GM23248 (cell line): ENCODE results near the gene CAPN11. TPM values are rescaled to one million over a fixed set of nuclear protein-coding genes. Genes with fewer than 3 reads are reported as not detected.

Source experiments
- DNase-seq: peaks from one replicate; pipeline ENCODE4 v3.0.0-alpha.2; 2015
- H2AFZ ChIP-seq: fragments of 200-600 bp; sonication (generic); 2 replicates; pipeline ENCODE4 v1.6.1; 2016; ENCODE audit warnings: antibody characterized with exemption
- H3F3A ChIP-seq: fragments of 200-600 bp; sonication (generic); 2 replicates; pipeline ENCODE4 v1.6.1; 2016; ENCODE audit warnings: mild to moderate bottlenecking, antibody characterized with exemption, mixed run types; ENCODE audit not compliant: insufficient read depth
- H3K27ac ChIP-seq: fragments of 200-600 bp; sonication (generic); 2 replicates; pipeline ENCODE4 v1.5.1; 2016; ENCODE audit warnings: mild to moderate bottlenecking
- H3K27me3 ChIP-seq: fragments of 200-600 bp; sonication (generic); replicated peaks from 2 replicates; pipeline ENCODE4 v1.6.1; 2016; ENCODE audit warnings: mild to moderate bottlenecking; ENCODE audit not compliant: insufficient read depth
- H3K36me3 ChIP-seq: fragments of 200-600 bp; sonication (generic); 2 replicates; pipeline ENCODE4 v1.6.1; 2016; ENCODE audit warnings: low read depth, mild to moderate bottlenecking
- H3K4me1 ChIP-seq: fragments of 200-600 bp; sonication (generic); 2 replicates; pipeline ENCODE4 v1.6.1; 2016; ENCODE audit warnings: mild to moderate bottlenecking; ENCODE audit not compliant: insufficient read depth
- H3K4me2 ChIP-seq: fragments of 200-600 bp; sonication (generic); one replicate; pipeline ENCODE4 v1.6.1; 2016; ENCODE audit warnings: mild to moderate bottlenecking; ENCODE audit not compliant: unreplicated experiment
- H3K4me3 ChIP-seq: fragments of 200-600 bp; sonication (generic); 2 replicates; pipeline ENCODE4 v1.5.1; 2016; ENCODE audit warnings: mild to moderate bottlenecking
- H3K79me2 ChIP-seq: fragments of 200-600 bp; sonication (generic); 2 replicates; pipeline ENCODE4 v1.6.1; 2016; ENCODE audit warnings: mild to moderate bottlenecking; ENCODE audit not compliant: insufficient read depth
- H3K9ac ChIP-seq: fragments of 200-600 bp; sonication (generic); 2 replicates; pipeline ENCODE4 v1.6.1; 2016; ENCODE audit warnings: mild to moderate bottlenecking
- H3K9me2 ChIP-seq: fragments of 200-600 bp; sonication (generic); 2 replicates; pipeline ENCODE4 v1.6.1; 2016; ENCODE audit warnings: mixed run types, mild to moderate bottlenecking, moderate library complexity; ENCODE audit not compliant: insufficient read depth
- H3K9me3 ChIP-seq: fragments of 200-600 bp; sonication (generic); one replicate; pipeline ENCODE4 v1.6.1; 2017; ENCODE audit warnings: low read depth
- H4K20me1 ChIP-seq: fragments of 200-600 bp; sonication (generic); 2 replicates; pipeline ENCODE4 v1.6.0; 2016; ENCODE audit not compliant: insufficient read depth
- EZH2 ChIP-seq: fragments of 200-600 bp; sonication (generic); IDR thresholded peaks from 2 replicates; pipeline ENCODE4 v1.6.1; 2018; ENCODE audit warnings: antibody characterized with exemption, mild to moderate bottlenecking; ENCODE audit not compliant: insufficient read depth, poor library complexity, severe bottlenecking
- EZH2phosphoT487 ChIP-seq: fragments of 200-600 bp; sonication (generic); IDR thresholded peaks from 2 replicates; pipeline ENCODE4 v1.6.1; 2018; ENCODE audit warnings: antibody characterized with exemption, moderate library complexity, mild to moderate bottlenecking, low read depth; ENCODE audit not compliant: insufficient read depth
- WGBS, 2 experiments: methylation state at CpG; one replicate each; pipeline ENCODE4 v1.1.6; 2015 to 2017; ENCODE audit warnings: low lambda C conversion rate in 2 of 2, low coverage in 1 of 2; ENCODE audit errors: missing lambda C conversion rate in 2 of 2; 5-methylcytosine and 5-hydroxymethylcytosine counted together
- in situ Hi-C: fragments of 300-500 bp; cut with MboI; formaldehyde crosslinking; loops from 2 replicates; pipeline ENCODE4 v1.15.0; 2020
- polyA plus RNA-seq: library from polyadenylated mRNA; unstranded; fragments of >200 nt; fragmentation: Nextera tagmentation; extraction: Ambion mirVana; gene quantifications from 2 replicates; pipeline ENCODE4 v1.2.1, GENCODE V29; 2016
- total RNA-seq: library from RNA; depleted of rRNA; stranded (reverse); fragments of >200 nt; shearing (Covaris generic); gene quantifications from 2 replicates; pipeline ENCODE4 v1.2.3, GENCODE V29; 2014

Gene CAPN11
- total and polyA plus RNA-seq, 2 experiments from 2014 or later, result not detected

DNA sequence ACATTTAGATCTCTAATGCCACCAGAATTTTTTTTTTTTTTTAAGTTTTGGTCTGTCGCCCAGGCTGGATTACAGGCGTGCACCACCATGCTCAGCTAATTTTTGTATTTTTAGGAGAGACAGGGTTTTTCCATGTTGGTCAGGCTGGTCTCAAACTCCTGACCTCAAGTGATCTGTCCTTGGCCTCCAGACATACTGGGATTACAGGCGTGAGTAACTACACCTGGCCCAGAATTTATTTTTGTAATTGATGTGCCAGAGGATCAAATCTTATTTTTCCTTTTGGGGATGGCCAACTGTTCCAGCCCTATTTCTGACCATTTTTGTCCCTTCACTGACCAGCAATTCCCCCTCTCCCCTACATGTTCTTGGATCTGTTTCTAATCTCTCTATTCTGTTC lies 40.1 kb downstream of the CAPN11 start:
- no peak for DNase-seq
- no peaks in the 10 kb centered on the region for H3K79me2 ChIP-seq
- no peak overlapping the region for H3K9ac ChIP-seq
- no peaks in the 10 kb centered on the region for H3K9me3 ChIP-seq
- no peak overlapping the region for H2AFZ ChIP-seq
- no peaks in the 10 kb centered on the region for H3K4me1 ChIP-seq
- H3K36me3 ChIP-seq, result no peaks in the 10 kb centered on the region
- H3K4me3 ChIP-seq, result no peak overlapping the region
- in situ Hi-C loops, result no loop called here
- no peaks in the 10 kb centered on the region for H3K27me3 ChIP-seq
- H4K20me1 ChIP-seq, result no peaks in the 10 kb centered on the region
- TF ChIP-seq EZH2phosphoT487 (no peak), EZH2 (no peak)
- no peaks in the 10 kb centered on the region for H3F3A ChIP-seq
- WGBS, 2 experiments, result 89 to 90% methylated on average over 3 of the region's 3 CpGs
- H3K4me2 ChIP-seq, result no peak overlapping the region
- H3K9me2 ChIP-seq, result no peaks in the 10 kb centered on the region
- H3K27ac ChIP-seq, result no peak overlapping the region

GRCh38 chr6:44199883-44200282 lies 41.3 kb downstream of the CAPN11 start:
- WGBS, 2 experiments, result 91 to 92% methylated on average over 4 of the region's 4 CpGs
- H3K4me1 ChIP-seq, result no peaks in the 10 kb centered on the region
- no peak for DNase-seq

GRCh38 chr6:44201200-44201599 lies 42.6 kb downstream of the CAPN11 start:
- no peak for DNase-seq
- H3K27me3 ChIP-seq, result no peaks in the 10 kb centered on the region
- H3K36me3 ChIP-seq, result no peaks in the 10 kb centered on the region
- no peaks in the 10 kb centered on the region for H3K9me3 ChIP-seq
- H3K27ac ChIP-seq, result no peak overlapping the region
- no peak overlapping the region for H2AFZ ChIP-seq
- H3K4me3 ChIP-seq, result no peak overlapping the region
- in situ Hi-C loops, result no loop called here
- H3K79me2 ChIP-seq, result no peaks in the 10 kb centered on the region
- no peaks in the 10 kb centered on the region for H3K4me1 ChIP-seq
- H4K20me1 ChIP-seq, result no peaks in the 10 kb centered on the region
- TF ChIP-seq EZH2, result no peak
- TF ChIP-seq EZH2phosphoT487, result no peak
- H3K4me2 ChIP-seq, result no peak overlapping the region
- no peak overlapping the region for H3K9ac ChIP-seq
- 71 to 79% methylated on average over 3 of the region's 3 CpGs for WGBS, 2 experiments
- no peaks in the 10 kb centered on the region for H3K9me2 ChIP-seq
- H3F3A ChIP-seq, result no peaks in the 10 kb centered on the region

More at GRCh38 chr6:44199883-44200282, 41.3 kb downstream of the CAPN11 start:
- Histone ChIP-seq H3K79me2 (no peaks in the 10 kb centered on the region), H2AFZ (no peak overlapping the region), H4K20me1 (no peaks in the 10 kb centered on the region), H3K27ac (no peak overlapping the region), H3K9ac (no peak overlapping the region), H3K4me3 (no peak overlapping the region), H3K36me3 (no peaks in the 10 kb centered on the region), H3K9me3 (no peaks in the 10 kb centered on the region), H3K9me2 (no peaks in the 10 kb centered on the region), H3K27me3 (no peaks in the 10 kb centered on the region), H3K4me2 (no peak overlapping the region), H3F3A (no peaks in the 10 kb centered on the region)
- no peak for TF ChIP-seq EZH2phosphoT487
- TF ChIP-seq EZH2, result no peak
- in situ Hi-C loops, result no loop called here

DNA sequence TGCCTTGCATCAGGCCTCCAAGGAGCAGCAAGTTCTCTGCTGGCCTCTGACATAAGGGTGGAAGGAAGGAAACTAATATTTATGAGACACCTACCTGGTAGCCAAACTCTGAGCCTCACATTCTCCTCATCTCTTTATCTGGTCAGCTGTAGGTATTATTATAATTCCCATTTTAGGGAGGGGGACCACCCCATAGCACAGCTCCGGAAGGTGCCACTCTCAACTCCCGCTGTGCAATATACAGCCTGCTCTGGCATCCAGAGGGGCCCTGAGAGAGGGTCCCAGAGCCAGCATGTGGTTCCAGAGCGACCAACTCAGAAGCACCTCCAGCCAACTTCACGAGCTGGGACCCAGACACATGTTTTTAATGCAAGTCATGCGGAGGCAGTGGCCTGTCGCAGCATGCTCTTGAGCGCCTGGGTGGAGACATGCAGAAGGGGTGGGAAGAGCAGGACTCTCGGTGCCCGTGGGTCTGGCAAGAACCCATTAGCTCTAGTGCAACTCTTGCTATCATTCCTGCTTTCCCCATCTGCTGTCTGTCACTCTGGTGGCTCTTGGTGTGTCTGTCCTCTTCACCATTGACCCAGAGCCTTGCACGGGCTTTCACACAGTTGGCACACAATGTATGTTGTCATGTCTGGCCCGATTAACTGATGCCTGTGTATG lies 43.2 kb downstream of the CAPN11 start:
- Histone ChIP-seq H3F3A (no peaks in the 10 kb centered on the region), H3K4me2 (no peak overlapping the region), H3K9ac (no peak overlapping the region), H3K9me3 (no peaks in the 10 kb centered on the region), H3K36me3 (no peaks in the 10 kb centered on the region), H2AFZ (no peak overlapping the region), H3K4me3 (no peak overlapping the region), H3K27ac (no peak overlapping the region), H3K79me2 (no peaks in the 10 kb centered on the region), H3K4me1 (no peaks in the 10 kb centered on the region), H3K27me3 (no peaks in the 10 kb centered on the region), H4K20me1 (no peaks in the 10 kb centered on the region), H3K9me2 (no peaks in the 10 kb centered on the region)
- in situ Hi-C loops, result no loop called here
- DNase-seq, result no peak
- 50 to 51% methylated on average over 11 of the region's 11 CpGs for WGBS, 2 experiments
- TF ChIP-seq EZH2 (no peak), EZH2phosphoT487 (no peak)
